SK-N-MC (cell line): Measurements from ENCODE around the gene DIP2C.

Experiments used
- DNase-seq: peaks from one replicate; pipeline ENCODE4 v3.0.0-alpha.2; 2011; ENCODE audit warnings: low read depth, low spot score
- H3K27ac ChIP-seq: fragments of 200-600 bp; sonication (generic); 2 replicates; pipeline ENCODE4 v1.5.1; 2016; ENCODE audit warnings: mixed run types
- H3K36me3 ChIP-seq: fragments of 200-600 bp; sonication (generic); 2 replicates; pipeline ENCODE4 v1.6.1; 2017; ENCODE audit warnings: antibody characterized with exemption, low read length, mixed read lengths; ENCODE audit not compliant: insufficient read depth
- H3K4me3 ChIP-seq: fragments of 200-600 bp; sonication (generic); 2 replicates; pipeline ENCODE4 v1.5.1; 2016
- H3K9ac ChIP-seq: fragments of 200-600 bp; sonication (generic); 2 replicates; pipeline ENCODE4 v1.8.0; 2017; ENCODE audit warnings: mixed run types, mixed read lengths; ENCODE audit not compliant: insufficient read length
- H3K9me3 ChIP-seq: fragments of 200-600 bp; sonication (generic); 2 replicates; pipeline ENCODE4 v1.6.1; 2017; ENCODE audit warnings: low read depth, mild to moderate bottlenecking, antibody characterized with exemption, low read length, moderate library complexity, mixed read lengths
- EZH2 ChIP-seq: fragments of 200-600 bp; sonication (generic); IDR thresholded peaks from one replicate; pipeline ENCODE4 v1.6.1; 2017; ENCODE audit warnings: antibody characterized with exemption
- FOXP2 ChIP-seq: optimal IDR thresholded peaks from 2 replicates; pipeline ENCODE3; 2011; ENCODE audit warnings: mild to moderate bottlenecking, moderate library complexity; ENCODE audit not compliant: insufficient read depth; ENCODE audit errors: extremely low read length, control extremely low read depth
- POLR2AphosphoS5 ChIP-seq: IDR thresholded peaks from 2 replicates; pipeline ENCODE4 v1.6.1; 2012; ENCODE audit warnings: mild to moderate bottlenecking, low read depth, low read length, borderline replicate concordance

DIP2C gene

DNA sequence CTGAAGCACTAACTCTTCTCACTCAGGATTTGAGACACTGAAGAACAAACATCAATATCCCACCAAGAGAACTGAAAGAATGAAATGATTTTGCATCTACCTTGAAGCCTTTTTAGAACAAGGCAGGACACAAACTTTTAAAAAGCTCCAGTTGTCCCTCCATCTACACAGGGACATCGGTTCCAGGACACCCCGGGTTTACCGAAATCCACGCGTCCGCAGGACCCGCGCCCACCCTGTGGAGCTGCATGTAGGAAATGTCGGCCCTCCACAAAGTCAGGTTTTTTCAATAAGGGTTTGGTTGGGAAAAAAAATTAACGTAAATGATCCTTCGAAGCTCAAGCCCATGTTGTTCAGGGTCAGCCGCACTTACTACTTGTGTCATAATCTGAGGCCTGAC is 94.0 kb downstream of the DIP2C start:
- no peak overlapping the region for H3K4me3 ChIP-seq
- DNase-seq: no peak
- H3K27ac ChIP-seq: no peak overlapping the region
- no peaks in the 10 kb centered on the region for H3K36me3 ChIP-seq
- TF ChIP-seq POLR2AphosphoS5 (no peak), FOXP2 (no peak), EZH2 (no peak)
- no peak overlapping the region for H3K9ac ChIP-seq
- H3K9me3 ChIP-seq: no peaks in the 10 kb centered on the region

DNA sequence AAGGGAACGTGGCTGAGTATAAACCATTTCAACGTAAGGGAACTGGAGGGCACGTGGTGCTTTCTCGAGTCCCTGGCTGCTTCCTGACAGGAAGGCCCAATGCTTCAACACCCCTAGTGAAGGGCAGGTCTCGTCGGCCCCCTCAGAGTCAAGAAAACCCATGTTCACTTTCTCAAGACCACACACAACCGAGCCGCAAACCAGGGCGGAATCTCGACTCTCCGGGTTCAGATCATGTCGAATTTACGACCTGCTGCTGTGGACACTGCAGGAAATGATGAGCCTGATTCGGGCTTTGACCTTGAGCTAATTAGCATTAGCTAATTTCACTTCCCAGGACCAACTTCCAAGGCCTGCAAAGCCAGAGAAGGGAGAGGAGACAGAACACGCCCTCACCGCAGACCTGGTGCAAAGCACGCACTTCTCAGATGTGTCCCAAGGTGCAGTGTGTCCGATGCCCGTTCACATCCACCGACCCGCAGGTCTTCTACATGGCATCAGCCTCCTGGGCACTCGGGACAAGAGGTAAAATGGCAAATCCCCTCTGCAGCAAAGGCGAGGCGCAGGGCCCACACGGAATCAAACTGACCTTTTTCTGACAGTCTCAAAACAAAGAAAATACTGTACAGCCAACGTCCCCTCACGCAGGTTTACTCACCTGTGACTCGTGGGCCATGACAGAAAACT is 94.7 kb downstream of the DIP2C start:
- Histone ChIP-seq H3K27ac (no peak overlapping the region), H3K9ac (no peak overlapping the region), H3K9me3 (no peaks in the 10 kb centered on the region), H3K4me3 (no peak overlapping the region), H3K36me3 (no peaks in the 10 kb centered on the region)
- TF ChIP-seq EZH2 (no peak), POLR2AphosphoS5 (no peak), FOXP2 (no peak)
- DNase-seq: no peak

DNA sequence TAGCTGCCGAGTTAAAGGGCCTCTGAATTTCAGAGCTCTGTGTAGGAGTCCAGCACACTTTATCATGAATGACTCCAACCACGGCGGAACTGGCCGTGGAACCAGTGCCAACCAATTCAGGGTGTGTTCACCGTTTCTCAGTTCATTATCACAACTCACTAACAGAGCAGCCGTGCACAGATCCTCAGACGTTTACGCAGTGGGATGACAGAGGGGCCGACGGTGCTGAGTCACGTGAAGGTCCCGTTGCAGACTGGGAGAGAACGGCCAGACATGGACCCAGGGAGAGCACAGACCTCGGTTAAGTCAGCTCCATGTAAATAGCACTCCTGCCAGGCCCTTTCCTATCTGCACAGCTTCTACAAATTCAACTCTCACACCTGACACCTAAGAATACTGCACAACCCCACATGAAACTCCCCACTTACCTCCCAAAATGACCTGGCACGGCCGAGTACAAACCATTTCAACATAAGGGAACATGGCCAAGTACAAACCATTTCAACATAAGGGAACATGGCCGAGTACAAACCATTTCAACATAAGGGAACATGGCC is 95.5 kb downstream of the DIP2C start:
- no peaks in the 10 kb centered on the region for H3K36me3 ChIP-seq
- H3K9ac ChIP-seq: no peak overlapping the region
- H3K27ac ChIP-seq: no peak overlapping the region
- H3K9me3 ChIP-seq: no peaks in the 10 kb centered on the region
- no peak overlapping the region for H3K4me3 ChIP-seq
- no peak for DNase-seq
- TF ChIP-seq FOXP2 (no peak), EZH2 (no peak), POLR2AphosphoS5 (no peak)

DNA sequence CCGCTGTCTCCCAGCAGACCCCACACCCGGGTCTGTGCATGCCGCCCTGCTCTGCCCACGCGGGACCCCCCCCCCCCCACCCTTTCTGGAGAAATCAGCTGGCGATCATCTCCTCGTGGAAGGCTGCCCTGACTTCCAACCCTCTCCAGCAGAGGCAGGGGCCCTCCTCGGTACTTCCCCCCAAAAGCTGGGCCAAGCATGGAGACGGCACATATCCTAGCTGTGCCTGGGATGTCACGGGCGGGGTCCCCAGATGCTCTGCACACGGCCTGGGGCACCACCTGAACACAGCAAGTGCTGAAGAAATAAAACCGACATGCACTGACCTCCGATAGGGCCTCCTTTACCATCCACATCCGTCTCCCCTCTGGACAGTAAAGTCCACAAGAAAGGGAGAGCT is 96.0 kb downstream of the DIP2C start:
- H3K9ac ChIP-seq: no peak overlapping the region
- H3K4me3 ChIP-seq: no peak overlapping the region
- no peak for TF ChIP-seq POLR2AphosphoS5
- no peak for TF ChIP-seq EZH2
- TF ChIP-seq FOXP2: no peak
- no peaks in the 10 kb centered on the region for H3K9me3 ChIP-seq
- no peak for DNase-seq
- no peaks in the 10 kb centered on the region for H3K36me3 ChIP-seq
- no peak overlapping the region for H3K27ac ChIP-seq

DNA sequence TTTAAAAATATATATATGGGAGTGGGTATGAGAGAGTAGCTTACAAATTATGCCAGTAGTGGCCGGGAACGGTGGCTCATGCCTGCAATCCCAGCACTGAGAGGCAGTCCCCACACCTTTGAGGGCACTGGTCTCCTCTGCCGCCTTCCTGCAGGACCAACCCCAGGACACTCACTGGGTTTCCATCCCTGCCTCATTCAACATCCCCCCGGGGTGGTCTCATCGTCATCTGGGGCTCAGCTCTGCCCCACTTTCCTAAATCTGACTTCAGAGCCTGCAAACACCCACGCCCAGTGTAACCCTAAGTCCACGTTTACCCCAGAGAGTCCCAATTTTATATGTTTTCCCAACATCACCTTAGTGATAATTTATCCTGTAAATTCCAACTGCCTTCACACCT is 96.5 kb downstream of the DIP2C start:
- Histone ChIP-seq H3K27ac (no peak overlapping the region), H3K9ac (no peak overlapping the region), H3K36me3 (no peaks in the 10 kb centered on the region), H3K4me3 (no peak overlapping the region), H3K9me3 (no peaks in the 10 kb centered on the region)
- no peak for DNase-seq
- no peak for TF ChIP-seq EZH2
- TF ChIP-seq FOXP2: no peak
- no peak for TF ChIP-seq POLR2AphosphoS5

DNA sequence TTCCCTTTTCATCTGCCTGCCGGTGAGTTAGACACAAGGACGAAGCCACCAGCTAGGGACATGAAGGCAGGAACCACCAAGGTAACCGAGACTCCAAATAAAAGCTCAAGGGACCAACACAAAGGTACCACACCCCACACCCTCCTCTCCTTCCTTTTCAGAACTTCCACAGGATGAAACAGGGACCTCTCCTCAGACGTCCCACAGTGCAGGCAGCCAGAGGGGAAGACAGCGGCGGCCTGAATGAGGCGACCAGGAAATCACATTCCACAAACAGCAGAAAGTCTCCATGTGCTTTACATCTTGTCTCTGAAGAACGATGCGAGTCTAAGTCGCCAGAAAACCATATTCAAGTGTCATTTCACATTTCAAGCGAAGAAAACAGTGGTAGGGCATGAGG is 97.8 kb downstream of the DIP2C start:
- Histone ChIP-seq H3K9ac (no peak overlapping the region), H3K36me3 (no peaks in the 10 kb centered on the region), H3K4me3 (no peak overlapping the region), H3K9me3 (no peaks in the 10 kb centered on the region), H3K27ac (no peak overlapping the region)
- TF ChIP-seq FOXP2: no peak
- TF ChIP-seq EZH2: no peak
- TF ChIP-seq POLR2AphosphoS5: no peak
- no peak for DNase-seq

DNA sequence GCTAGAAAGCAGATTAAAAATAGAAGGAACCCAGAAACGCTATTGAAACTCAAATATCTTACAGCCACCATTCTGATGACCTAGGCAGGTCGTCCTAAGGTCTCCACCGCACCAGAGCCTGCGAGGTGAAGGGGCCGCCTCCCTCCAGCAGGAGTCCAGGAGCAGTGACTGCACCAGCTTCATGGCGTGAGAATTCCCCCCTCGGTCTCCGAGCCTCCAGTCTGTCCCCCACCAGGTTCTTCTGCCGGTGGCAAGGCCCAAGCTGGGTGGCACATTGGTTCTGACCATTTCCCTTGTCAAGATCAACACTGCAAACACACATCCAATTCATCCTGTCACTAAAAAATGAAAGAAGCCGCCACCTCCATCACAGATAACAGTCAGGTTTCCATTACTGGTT is 98.7 kb downstream of the DIP2C start:
- Histone ChIP-seq H3K36me3 (no peaks in the 10 kb centered on the region), H3K27ac (no peak overlapping the region), H3K9me3 (no peaks in the 10 kb centered on the region), H3K9ac (no peak overlapping the region), H3K4me3 (no peak overlapping the region)
- DNase-seq: no peak
- no peak for TF ChIP-seq EZH2
- no peak for TF ChIP-seq FOXP2
- TF ChIP-seq POLR2AphosphoS5: no peak

DNA sequence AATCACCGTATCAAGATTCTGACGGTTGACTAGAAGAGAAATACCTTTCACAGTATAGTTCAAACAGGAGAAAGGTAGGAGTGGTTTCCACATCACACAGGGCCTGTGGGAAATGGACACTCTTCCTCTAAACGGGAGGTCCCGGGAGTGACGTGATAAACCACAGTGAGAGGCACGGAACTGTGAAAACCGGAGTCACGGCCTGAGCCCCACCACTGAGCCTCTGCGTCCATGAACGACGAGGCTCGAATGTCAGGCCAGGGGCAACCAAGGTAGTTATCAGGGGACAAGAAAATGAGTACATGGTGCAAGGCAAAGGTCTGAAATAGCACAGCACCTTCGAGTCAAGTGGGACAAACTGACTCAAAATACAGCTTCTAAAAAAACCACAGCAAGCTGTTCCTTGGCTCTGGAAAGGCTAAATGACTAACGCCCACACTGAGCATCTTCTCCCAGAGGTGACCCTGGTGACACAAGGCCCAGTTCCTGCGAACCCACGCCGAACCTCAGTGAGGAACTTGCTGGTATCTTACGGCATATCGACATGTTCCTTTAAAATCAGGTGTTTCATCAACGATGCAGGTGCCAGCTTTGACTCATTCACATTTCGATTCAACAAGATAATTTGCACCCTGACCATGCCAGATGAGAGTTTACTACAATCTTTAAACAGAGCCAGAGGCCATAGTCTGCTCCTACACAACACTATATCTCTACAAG is 99.3 kb downstream of the DIP2C start:
- H3K9me3 ChIP-seq: no peaks in the 10 kb centered on the region
- H3K36me3 ChIP-seq: no peaks in the 10 kb centered on the region
- TF ChIP-seq EZH2 (no peak), FOXP2 (no peak), POLR2AphosphoS5 (no peak)
- no peak overlapping the region for H3K9ac ChIP-seq
- DNase-seq: no peak
- H3K4me3 ChIP-seq: no peak overlapping the region
- no peak overlapping the region for H3K27ac ChIP-seq

DNA sequence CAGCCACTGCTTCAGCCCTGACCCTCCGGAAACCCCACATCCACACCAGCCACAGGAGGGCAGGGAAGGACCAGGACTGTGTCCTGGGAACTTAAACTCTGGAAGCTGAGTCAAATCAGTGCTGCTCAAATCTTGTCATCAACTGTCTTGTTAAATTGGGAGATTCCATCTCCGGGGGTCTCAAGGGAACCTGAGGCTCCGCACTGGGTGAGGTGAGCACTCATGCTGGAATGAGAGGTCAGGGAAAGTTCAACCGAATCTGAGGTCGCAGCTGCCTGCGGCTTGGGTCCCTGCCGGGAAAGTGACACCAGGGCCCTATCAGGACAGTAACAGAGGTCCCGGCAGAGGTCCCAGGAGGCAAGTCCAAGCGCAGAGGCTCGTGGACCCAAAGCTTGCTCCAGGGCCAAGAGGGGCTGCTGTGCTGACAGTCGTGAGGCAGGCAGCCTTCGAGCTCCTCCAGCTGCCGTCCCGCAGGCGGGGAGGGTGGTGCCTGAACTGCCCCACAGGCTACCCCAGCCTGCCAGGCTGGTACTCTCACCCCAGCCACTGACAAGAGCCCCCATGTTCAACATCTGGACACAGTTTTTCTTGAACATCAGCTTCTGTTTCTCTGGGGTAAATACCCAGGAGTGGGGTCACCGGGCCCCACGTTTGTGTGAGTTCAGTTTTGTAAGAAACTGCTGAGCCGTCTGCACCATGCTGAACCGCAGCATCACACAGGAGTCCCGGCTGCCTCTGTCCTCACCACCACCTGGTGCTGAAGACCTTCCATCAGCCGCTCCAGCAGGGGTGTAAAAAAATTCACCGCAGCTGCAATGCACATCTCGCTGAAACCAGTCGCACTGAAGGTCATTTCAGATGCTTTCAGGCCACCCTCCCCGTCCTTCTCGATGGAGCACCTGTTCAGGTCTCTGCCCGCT is 101.0 kb downstream of the DIP2C start:
- TF ChIP-seq EZH2 (no peak), POLR2AphosphoS5 (no peak), FOXP2 (no peak)
- Histone ChIP-seq H3K27ac (no peak overlapping the region), H3K9me3 (no peaks in the 10 kb centered on the region), H3K9ac (no peak overlapping the region), H3K36me3 (no peaks in the 10 kb centered on the region), H3K4me3 (no peak overlapping the region)
- DNase-seq: no peak
